Measurements from ENCODE around the gene ADGRF3. TPM values are rescaled to one million over a fixed set of nuclear protein-coding genes. Genes with fewer than 3 reads are reported as not detected.
"Not testable (repeated sequence)": the region's sequence is repeated elsewhere in the genome, so short reads cannot be mapped to it uniquely, and the experiment has no call there.

The ADGRF3 gene
- total RNA-seq, 8 experiments from 2014 or later: 0.36 to 2.4 (median 1.4) TPM

GRCh38 chr2:26279886-26280285 is 66.7 kb downstream of the ADGRF3 start:
- no peak overlapping the region for H3K4me3 ChIP-seq
- H3K4me1 ChIP-seq (replicated peaks in 1 of 2): no peaks in the 10 kb centered on the region
- ATAC-seq (replicated peaks in 6 of 8): no peak
- WGBS, 10 experiments: 71 to 100% (median 90%) methylated on average over 1 to 3 of the region's 3 CpGs; no CpG with 5 or more reads in 1 of the 10 experiments
- H3K27ac ChIP-seq: no peak overlapping the region
- in situ Hi-C loops (cut with MboI; ENCODE audit: low pct_unique_long_range_greater_than_20kb in 2 of 9, low sequenced_read_pairs in 9 of 9, unreplicated experiment in 9 of 9): no loop called here

- peak in 2 of 8 experiments; percentile 70 to 72 for ATAC-seq (replicated peaks in 6 of 8)
- 67 to 100% (median 78%) methylated on average over 2 to 4 of the region's 4 CpGs; no CpG with 5 or more reads in 1 of the 10 experiments for WGBS, 10 experiments
- Histone ChIP-seq H3K4me3 (no peak overlapping the region), H3K4me1 (replicated peaks in 1 of 2) (peaks cover 0 to 4% of the 10 kb centered on the region in 2 donors), H3K27ac (no peak overlapping the region)
- in situ Hi-C loops (cut with MboI; ENCODE audit: low pct_unique_long_range_greater_than_20kb in 2 of 9, low sequenced_read_pairs in 9 of 9, unreplicated experiment in 9 of 9): no loop called here
These were observed 69.9 kb downstream of the ADGRF3 start for GRCh38 chr2:26276484-26277227.

DNA sequence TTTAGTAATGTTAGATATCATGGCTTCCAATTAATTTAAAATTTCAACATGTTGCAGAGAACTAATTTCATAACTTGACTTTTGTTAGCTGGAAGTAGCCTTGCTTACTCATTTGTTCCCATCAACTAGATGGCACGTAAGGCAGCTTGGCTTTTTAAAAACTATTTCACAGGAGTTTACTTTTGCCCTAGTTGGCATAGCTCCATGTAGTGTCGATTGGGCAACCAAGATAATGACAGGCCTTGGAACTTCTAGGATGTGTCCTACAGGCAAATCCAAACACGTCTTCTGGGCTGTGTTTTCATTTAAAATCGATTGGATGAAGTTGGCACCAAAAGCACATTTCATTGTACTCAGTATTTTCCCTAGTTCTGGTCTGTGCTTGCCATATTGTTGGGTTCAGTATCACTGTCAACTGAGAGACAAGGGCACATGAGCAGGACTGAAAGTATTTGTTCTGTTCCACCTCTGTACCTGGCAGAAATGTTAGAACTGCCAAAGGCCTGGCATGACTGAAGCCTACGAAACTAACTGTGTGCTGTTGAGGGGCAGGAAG is 72.5 kb downstream of the ADGRF3 start:
- peak overlapping the region in 1 of 5 donors; percentile 3 for H3K4me3 ChIP-seq
- WGBS, 10 experiments: 19 to 100% (median 84%) methylated on average over 1 to 4 of the region's 5 CpGs; no CpG with 5 or more reads in 1 of the 10 experiments
- in situ Hi-C loops (cut with MboI; ENCODE audit: low pct_unique_long_range_greater_than_20kb in 2 of 9, low sequenced_read_pairs in 9 of 9, unreplicated experiment in 9 of 9): no loop called here
- no peak overlapping the region for H3K27ac ChIP-seq
- ATAC-seq (replicated peaks in 6 of 8): peak in 4 of 8 experiments; percentile 28 to 85 (median 50)
- peaks cover 0 to 4% of the 10 kb centered on the region in 2 donors for H3K4me1 ChIP-seq (replicated peaks in 1 of 2)

- no peak overlapping the region for H3K27ac ChIP-seq
- peaks cover 0 to 4% of the 10 kb centered on the region in 2 donors for H3K4me1 ChIP-seq (replicated peaks in 1 of 2)
- no peak overlapping the region for H3K4me3 ChIP-seq
- in situ Hi-C loops (cut with MboI; ENCODE audit: low pct_unique_long_range_greater_than_20kb in 2 of 9, low sequenced_read_pairs in 9 of 9, unreplicated experiment in 9 of 9): no loop called here
- WGBS, 10 experiments: 50 to 100% (median 88%) methylated on average over 1 to 2 of the region's 2 CpGs; no CpG with 5 or more reads in 2 of the 10 experiments
- peak in 3 of 8 experiments; percentile 51 to 75 (median 59) for ATAC-seq (replicated peaks in 6 of 8)
These were observed 73.1 kb downstream of the ADGRF3 start for GRCh38 chr2:26273501-26273900.

GRCh38 chr2:26270373-26270772 is 76.2 kb downstream of the ADGRF3 start:
- H3K4me3 ChIP-seq: no peak overlapping the region
- ATAC-seq (replicated peaks in 6 of 8): no peak
- H3K27ac ChIP-seq: no peak overlapping the region
- peaks cover 0 to 4% of the 10 kb centered on the region in 2 donors for H3K4me1 ChIP-seq (replicated peaks in 1 of 2)
- in situ Hi-C loops (cut with MboI; ENCODE audit: low pct_unique_long_range_greater_than_20kb in 2 of 9, low sequenced_read_pairs in 9 of 9, unreplicated experiment in 9 of 9): no loop called here

- Histone ChIP-seq H3K27ac (no peak overlapping the region), H3K4me1 (replicated peaks in 1 of 2) (peaks cover 0 to 4% of the 10 kb centered on the region in 2 donors), H3K4me3 (no peak overlapping the region)
- 80 to 100% (median 96%) methylated on average over 2 to 6 of the region's 6 CpGs for WGBS, 10 experiments
- ATAC-seq (replicated peaks in 6 of 8): no peak
- in situ Hi-C loops (cut with MboI; ENCODE audit: low pct_unique_long_range_greater_than_20kb in 2 of 9, low sequenced_read_pairs in 9 of 9, unreplicated experiment in 9 of 9): no loop called here
These were observed 76.9 kb downstream of the ADGRF3 start for GRCh38 chr2:26269571-26270158.

GRCh38 chr2:26268670-26269385 is 77.8 kb downstream of the ADGRF3 start:
- 83 to 100% (median 94%) methylated on average over 1 to 10 of the region's 12 CpGs; no CpG with 5 or more reads in 2 of the 10 experiments for WGBS, 10 experiments
- H3K27ac ChIP-seq; in situ Hi-C loops (cut with MboI; ENCODE audit: low pct_unique_long_range_greater_than_20kb in 2 of 9, low sequenced_read_pairs in 9 of 9, unreplicated experiment in 9 of 9); H3K4me3 ChIP-seq; H3K4me1 ChIP-seq (replicated peaks in 1 of 2); ATAC-seq (replicated peaks in 6 of 8): not testable (repeated sequence)

DNA sequence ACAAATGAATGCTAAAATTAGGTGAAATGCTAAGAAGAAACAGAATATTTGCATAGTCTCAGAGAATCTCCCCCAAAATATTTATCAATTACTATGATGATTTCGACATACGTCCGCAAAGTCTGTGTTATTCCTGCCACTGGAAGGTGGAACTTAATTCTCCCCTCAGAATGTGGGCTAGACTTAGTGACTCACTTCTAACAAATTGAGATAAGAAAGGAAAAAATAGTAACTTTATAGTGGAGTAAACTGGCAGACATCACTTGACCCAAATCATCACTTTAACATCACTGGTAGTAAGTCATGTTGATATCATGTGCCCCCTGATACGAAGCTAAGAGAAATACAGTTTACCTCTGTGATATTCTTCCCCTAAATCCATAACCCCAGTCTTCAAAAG is 78.4 kb downstream of the ADGRF3 start:
- Histone ChIP-seq H3K4me3 (no peak overlapping the region), H3K4me1 (replicated peaks in 1 of 2) (no peaks in the 10 kb centered on the region), H3K27ac (no peak overlapping the region)
- WGBS, 10 experiments: 78 to 100% (median 96%) methylated on average over 2 to 4 of the region's 4 CpGs; no CpG with 5 or more reads in 1 of the 10 experiments
- ATAC-seq (replicated peaks in 6 of 8): no peak
- in situ Hi-C loops (cut with MboI; ENCODE audit: low pct_unique_long_range_greater_than_20kb in 2 of 9, low sequenced_read_pairs in 9 of 9, unreplicated experiment in 9 of 9): no loop called here

- H3K4me3 ChIP-seq; in situ Hi-C loops (cut with MboI; ENCODE audit: low pct_unique_long_range_greater_than_20kb in 2 of 9, low sequenced_read_pairs in 9 of 9, unreplicated experiment in 9 of 9); H3K4me1 ChIP-seq (replicated peaks in 1 of 2); ATAC-seq (replicated peaks in 6 of 8); H3K27ac ChIP-seq: not testable (repeated sequence)
- WGBS, 10 experiments: 63 to 100% (median 93%) methylated on average over 1 to 4 of the region's 8 CpGs; no CpG with 5 or more reads in 1 of the 10 experiments
These were observed 87.8 kb downstream of the ADGRF3 start for GRCh38 chr2:26258836-26259235.

Other genes starting within 250 kb of the ADGRF3 start
- 10 to 100 TPM in 2 of 8 experiments, 1 to 10 TPM in 6; 1.0 to 17.1 (median 5.0) TPM for gene GAREM2, start 173.7 kb downstream of the ADGRF3 start, total RNA-seq
- gene HADHA, start 102.2 kb downstream of the ADGRF3 start, total RNA-seq: 100 to 1,000 TPM in 4 of 8 experiments, 10 to 100 TPM in 4; 75.1 to 152 (median 113) TPM
- 100 to 1,000 TPM in 4 of 8 experiments, 10 to 100 TPM in 4; 29.2 to 144 (median 71.6) TPM for gene HADHB, start 101.8 kb downstream of the ADGRF3 start, total RNA-seq
- 10 to 100 TPM; 15.7 to 35.8 (median 24.8) TPM for gene SELENOI, start 646 bp downstream of the ADGRF3 start, total RNA-seq
- 10 to 100 TPM in 1 of 8 experiments, 1 to 10 TPM in 1, under 1 TPM in 3, not detected in 3; 0.43 to 37.1 (median 0.58) TPM for gene DRC1, start 55.1 kb upstream of the ADGRF3 start, total RNA-seq
- under 1 TPM in 7 of 8 experiments, not detected in 1; 0.05 to 0.61 (median 0.31) TPM for gene OTOF, start 131.3 kb upstream of the ADGRF3 start, total RNA-seq